IMR-90 (cell line): ENCODE data around the gene BLNK. TPM values are rescaled to one million over a fixed set of nuclear protein-coding genes. Genes with fewer than 3 reads are reported as not detected.

Experiments
- ATAC-seq: fragments of 200-7000 bp; cut with Tn5 transposase; 2 replicates; pipeline ENCODE4 v1.9.1; 2020; ENCODE audit warnings: low read depth, mild to moderate bottlenecking, moderate library complexity
- BruUV-seq: library from RNA; stranded (reverse); fragments of 400-500 nt; replicated peaks from 2 replicates; lab custom pipeline; 2021; lab: Mats Ljungman, UMichigan
- CTCF ChIA-PET: fragments of 300-600 bp; formaldehyde crosslinking; extraction: SDS; loops from one replicate; lab custom pipeline; 2021; ENCODE audit warnings: antibody characterized with exemption; lab: Yijun Ruan, JAX
- POLR2A ChIA-PET: fragments of 300-600 bp; sonication (Branson Sonifier 250); formaldehyde crosslinking; loops from one replicate; lab custom pipeline; 2022; ENCODE audit warnings: antibody characterized with exemption; ENCODE audit not compliant: unreplicated experiment; lab: Charles Lee
- DNase-seq: peaks from one replicate; pipeline ENCODE4 v3.0.0; 2013
- H2AFZ ChIP-seq: replicated peaks from 2 replicates; pipeline ENCODE3; 2013; ENCODE audit warnings: low read length, mild to moderate bottlenecking; ENCODE audit not compliant: poor library complexity
- H2AK5ac ChIP-seq: 2 replicates; pipeline ENCODE4 v1.6.1; 2013; ENCODE audit warnings: low read depth, low read length, inconsistent platforms
- H2AK9ac ChIP-seq: replicated peaks from 2 replicates; pipeline ENCODE3; 2013; ENCODE audit warnings: mild to moderate bottlenecking, low read depth, low read length, moderate library complexity; ENCODE audit not compliant: poor library complexity
- H2BK120ac ChIP-seq: 2 replicates; pipeline ENCODE4 v1.6.1; 2013; ENCODE audit warnings: low read depth, low read length, inconsistent platforms
- H2BK15ac ChIP-seq: 3 replicates; pipeline ENCODE4 v1.6.1; 2013; ENCODE audit warnings: low read depth, low read length, inconsistent platforms
- H2BK20ac ChIP-seq: 2 replicates; pipeline ENCODE4 v1.6.1; 2013; ENCODE audit warnings: low read depth, mild to moderate bottlenecking, inconsistent platforms, low read length, moderate library complexity
- H2BK5ac ChIP-seq: 2 replicates; pipeline ENCODE4 v1.6.1; 2013; ENCODE audit warnings: mild to moderate bottlenecking, low read depth, low read length, inconsistent platforms; ENCODE audit not compliant: poor library complexity, severe bottlenecking
- H3K14ac ChIP-seq: replicated peaks from 2 replicates; pipeline ENCODE4 v1.6.1; 2013; ENCODE audit warnings: low read depth, low read length, inconsistent platforms
- H3K18ac ChIP-seq: 2 replicates; pipeline ENCODE4 v1.6.1; 2013; ENCODE audit warnings: low read depth, low read length, control low read depth
- H3K23ac ChIP-seq: 2 replicates; pipeline ENCODE4 v1.6.1; 2013; ENCODE audit warnings: low read depth, low read length, inconsistent platforms
- H3K27ac ChIP-seq: 2 replicates; pipeline ENCODE4 v1.5.1; 2013; ENCODE audit warnings: mild to moderate bottlenecking, control low read depth, low read length; ENCODE audit not compliant: insufficient read depth
- H3K27me3 ChIP-seq: 2 replicates; pipeline ENCODE4 v1.6.1; 2013; ENCODE audit warnings: low read length; ENCODE audit not compliant: control insufficient read depth, insufficient read depth
- H3K36me3 ChIP-seq: 2 replicates; pipeline ENCODE4 v1.6.1; 2013; ENCODE audit warnings: low read length, mixed read lengths; ENCODE audit not compliant: control insufficient read depth, insufficient read depth
- H3K4ac ChIP-seq: 2 replicates; pipeline ENCODE4 v1.6.1; 2013; ENCODE audit warnings: low read depth, low read length, inconsistent platforms
- H3K4me1 ChIP-seq: 2 replicates; pipeline ENCODE4 v1.6.1; 2013; ENCODE audit warnings: low read length, mixed read lengths; ENCODE audit not compliant: control insufficient read depth, insufficient read depth
- H3K4me2 ChIP-seq: 2 replicates; pipeline ENCODE4 v1.6.1; 2013; ENCODE audit warnings: low read depth, mild to moderate bottlenecking, control low read depth, low read length, moderate library complexity
- H3K4me3 ChIP-seq: 2 replicates; pipeline ENCODE4 v1.5.1; 2013; ENCODE audit warnings: low read depth, mild to moderate bottlenecking, control low read depth, low read length, moderate library complexity; ENCODE audit not compliant: insufficient read depth
- H3K56ac ChIP-seq: 2 replicates; pipeline ENCODE4 v1.6.1; 2013; ENCODE audit warnings: low read length, inconsistent platforms; ENCODE audit not compliant: insufficient read depth; ENCODE audit errors: extremely low read depth
- H3K79me1 ChIP-seq, 2 experiments: 2 replicates each; pipeline ENCODE4 v1.6.1; 2013; ENCODE audit warnings: low read length in 2 of 2, inconsistent platforms in 1 of 2, low read depth in 1 of 2
- H3K9ac ChIP-seq: 2 replicates; pipeline ENCODE4 v1.6.1; 2013; ENCODE audit warnings: low read depth, low read length, control low read depth
- H3K9me1 ChIP-seq: 2 replicates; pipeline ENCODE4 v1.6.1; 2013; ENCODE audit warnings: low read length, inconsistent platforms; ENCODE audit not compliant: insufficient read depth
- H3K9me3 ChIP-seq: 2 replicates; pipeline ENCODE4 v1.6.1; 2013; ENCODE audit warnings: low read length; ENCODE audit not compliant: control insufficient read depth, insufficient read depth
- H4K20me1 ChIP-seq: 2 replicates; pipeline ENCODE4 v1.6.1; 2013; ENCODE audit warnings: low read length, inconsistent platforms; ENCODE audit not compliant: insufficient read depth
- H4K5ac ChIP-seq: 2 replicates; pipeline ENCODE4 v1.6.1; 2013; ENCODE audit warnings: mild to moderate bottlenecking, low read depth, low read length, control low read depth
- H4K8ac ChIP-seq, 2 experiments: 2 replicates each; pipeline ENCODE4 v1.6.1; 2013; ENCODE audit warnings: low read depth in 2 of 2, low read length in 2 of 2, control low read depth in 1 of 2, inconsistent platforms in 1 of 2
- H4K91ac ChIP-seq: 2 replicates; pipeline ENCODE4 v1.6.1; 2013; ENCODE audit warnings: low read depth, low read length, inconsistent platforms; ENCODE audit not compliant: insufficient read depth
- BHLHE40 ChIP-seq: fragments of 150-350 bp; IDR thresholded peaks from 2 replicates; pipeline ENCODE4 v1.6.1; 2016; ENCODE audit warnings: mild to moderate bottlenecking, low read depth, low read length
- CEBPB ChIP-seq: IDR thresholded peaks from 2 replicates; pipeline ENCODE4 v1.6.1; 2012; ENCODE audit warnings: low read depth, low read length, improper control_type of control experiment
- CHD1 ChIP-seq: IDR thresholded peaks from 2 replicates; pipeline ENCODE4 v1.6.1; 2012; ENCODE audit warnings: low read depth, low read length, improper control_type of control experiment
- CTCF ChIP-seq: conservative IDR thresholded peaks from 2 replicates; pipeline ENCODE4 v1.5.1; 2012; ENCODE audit warnings: mild to moderate bottlenecking, low read depth, low read length, improper control_type of control experiment
- ELK1 ChIP-seq: fragments of 150-350 bp; IDR thresholded peaks from 2 replicates; pipeline ENCODE4 v1.6.1; 2016; ENCODE audit warnings: low read depth, mild to moderate bottlenecking, low read length, moderate library complexity, borderline replicate concordance
- FOS ChIP-seq: fragments of 150-350 bp; IDR thresholded peaks from 2 replicates; pipeline ENCODE4 v1.6.1; 2016; ENCODE audit warnings: low read depth, low read length
- MAFK ChIP-seq: IDR thresholded peaks from 2 replicates; pipeline ENCODE4 v1.6.1; 2012; ENCODE audit warnings: low read depth, low read length, improper control_type of control experiment
- MAZ ChIP-seq: IDR thresholded peaks from 2 replicates; pipeline ENCODE4 v1.6.1; 2012; ENCODE audit warnings: low read depth, mild to moderate bottlenecking, low read length, improper control_type of control experiment, moderate library complexity, borderline replicate concordance
- MXI1 ChIP-seq: IDR thresholded peaks from 2 replicates; pipeline ENCODE4 v1.6.1; 2012; ENCODE audit warnings: low read depth, mild to moderate bottlenecking, low read length, moderate library complexity, borderline replicate concordance
- NFE2L2 ChIP-seq: fragments of 150-350 bp; IDR thresholded peaks from 2 replicates; pipeline ENCODE4 v1.6.1; 2016; ENCODE audit warnings: low read depth, mild to moderate bottlenecking, low read length
- POLR2A ChIP-seq: IDR thresholded peaks from 2 replicates; pipeline ENCODE4 v1.6.1; 2012; ENCODE audit warnings: mild to moderate bottlenecking, low read depth, low read length
- RAD21 ChIP-seq: IDR thresholded peaks from 2 replicates; pipeline ENCODE4 v1.6.1; 2012; ENCODE audit warnings: low read length, improper control_type of control experiment
- RCOR1 ChIP-seq: IDR thresholded peaks from 2 replicates; pipeline ENCODE4 v1.6.1; 2012; ENCODE audit warnings: mild to moderate bottlenecking, low read length, improper control_type of control experiment; ENCODE audit not compliant: insufficient replicate concordance
- RFX5 ChIP-seq: IDR thresholded peaks from 2 replicates; pipeline ENCODE4 v1.8.0; 2012; ENCODE audit warnings: low read depth, mild to moderate bottlenecking, low read length, moderate library complexity
- SMC3 ChIP-seq: fragments of 150-350 bp; IDR thresholded peaks from 2 replicates; pipeline ENCODE4 v1.6.1; 2016; ENCODE audit warnings: low read depth, mild to moderate bottlenecking, antibody characterized with exemption, low read length, moderate library complexity
- USF2 ChIP-seq: fragments of 150-350 bp; IDR thresholded peaks from 2 replicates; pipeline ENCODE4 v1.6.1; 2017; ENCODE audit warnings: mild to moderate bottlenecking, antibody characterized with exemption, low read length, low read depth
- WGBS, 2 experiments: methylation state at CpG; one replicate each; pipeline versions ENCODE4 v1.1.5 to v1.1.7; 2013; ENCODE audit warnings: missing lambda C conversion rate in 2 of 2; ENCODE audit not compliant: insufficient read length in 1 of 2; ENCODE audit errors: extremely low coverage in 2 of 2; 5-methylcytosine and 5-hydroxymethylcytosine counted together
- dilution Hi-C: fragments of 300-500 bp; cut with HindIII; formaldehyde crosslinking; loops from one replicate; pipeline ENCODE4 v1.14.3; 2018; ENCODE audit warnings: low sequenced_read_pairs; ENCODE audit not compliant: unreplicated experiment
- in situ Hi-C: fragments of 300-500 bp; cut with MboI; formaldehyde crosslinking; loops from 3 replicates; pipeline ENCODE4 v1.14.3; 2019; ENCODE audit warnings: low sequenced_read_pairs, inconsistent platforms, mixed read lengths
- intact Hi-C: fragments of 100-400 bp; cut with micrococcal nuclease; formaldehyde crosslinking; loops from 2 replicates; pipeline ENCODE4 v1.10.0; 2022
- polyA plus RNA-seq, 3 experiments: library from polyadenylated mRNA; depleted of rRNA; stranded (reverse); fragments of >200 nt; gene quantifications; 2 replicates each; pipeline ENCODE4 v1.2.3, GENCODE V29; 2012; ENCODE audit warnings: low replicate concordance in 1 of 3
- total RNA-seq: library from RNA; depleted of rRNA; stranded (reverse); fragments of >200 nt; gene quantifications from 2 replicates; pipeline ENCODE4 v1.2.3, GENCODE V29; 2012

BLNK gene
- total and polyA plus RNA-seq, 2 of the 4 experiments (the other 2 are of a cell fraction): not detected

GRCh38 chr10:96270571-96270970 is 798 bp downstream of the BLNK start:
- Histone ChIP-seq H2BK15ac (no peak overlapping the region), H3K4ac (no peak overlapping the region), H3K9me1 (no peaks in the 10 kb centered on the region), H3K14ac (no peak overlapping the region), H2AFZ (no peak overlapping the region), H4K20me1 (no peaks in the 10 kb centered on the region), H2BK5ac (no peak overlapping the region), H3K79me1 (no peaks in the 10 kb centered on the region), H4K8ac (no peak overlapping the region), H3K18ac (no peak overlapping the region), H4K91ac (no peak overlapping the region), H3K23ac (no peak overlapping the region), H4K5ac (no peak overlapping the region), H2AK5ac (no peak overlapping the region), H2BK20ac (no peak overlapping the region), H3K27ac (no peak overlapping the region), H3K4me3 (no peak overlapping the region), H3K27me3 (no peaks in the 10 kb centered on the region), H3K9ac (no peak overlapping the region), H2BK120ac (no peak overlapping the region), H3K4me2 (no peak overlapping the region), H3K4me1 (no peaks in the 10 kb centered on the region), H2AK9ac (no peak overlapping the region), H3K9me3 (no peaks in the 10 kb centered on the region), H3K36me3 (no peaks in the 10 kb centered on the region), H3K56ac (no peak overlapping the region)
- TF ChIP-seq RAD21: no peak
- TF ChIP-seq CTCF: no peak
- TF ChIP-seq NFE2L2: no peak
- no peak for TF ChIP-seq USF2
- TF ChIP-seq RCOR1: no peak
- TF ChIP-seq RFX5: no peak
- no peak for TF ChIP-seq SMC3
- TF ChIP-seq MAFK: no peak
- TF ChIP-seq MAZ: no peak
- no peak for TF ChIP-seq ELK1
- no peak for TF ChIP-seq CEBPB
- no peak for TF ChIP-seq POLR2A
- no peak for TF ChIP-seq CHD1
- no peak for TF ChIP-seq MXI1
- no peak for TF ChIP-seq BHLHE40
- no peak for TF ChIP-seq FOS
- no CpG with 5 or more reads among the region's 2 CpGs for WGBS, 2 experiments
- dilution Hi-C loops (no loop called here), intact Hi-C loops (no loop called here), in situ Hi-C loops (no loop called here)
- BruUV-seq: no TSS peak
- ChIA-PET CTCF (no interaction called here), POLR2A (no interaction called here)
- no peak for DNase-seq
- no peak for ATAC-seq
